OCI-LY1 (cell line): ENCODE data around the gene ST7.

ENCODE experiments used
- H2AFZ ChIP-seq: fragments of 200-600 bp; sonication (generic), shearing (Covaris generic); 2 replicates; pipeline ENCODE4 v1.6.0; 2014; ENCODE audit warnings: antibody characterized with exemption, mild to moderate bottlenecking, low read length
- H3F3A ChIP-seq: fragments of 200-600 bp; sonication (generic), shearing (Covaris generic); 2 replicates; pipeline ENCODE4 v1.6.0; 2014; ENCODE audit warnings: mild to moderate bottlenecking, antibody characterized with exemption, low read length, moderate library complexity; ENCODE audit not compliant: insufficient read depth
- H3K27ac ChIP-seq: fragments of 200-600 bp; sonication (generic); 2 replicates; pipeline ENCODE4 v1.5.1; 2014; ENCODE audit warnings: low read length, mixed run types, mild to moderate bottlenecking, low read depth; ENCODE audit not compliant: poor library complexity, severe bottlenecking
- H3K27me3 ChIP-seq: fragments of 200-600 bp; sonication (generic); 2 replicates; pipeline ENCODE4 v1.6.0; 2014; ENCODE audit warnings: antibody characterized with exemption, mild to moderate bottlenecking, low read length, moderate library complexity; ENCODE audit not compliant: insufficient read depth
- H3K36me3 ChIP-seq: fragments of 200-600 bp; sonication (generic); 2 replicates; pipeline ENCODE4 v1.6.1; 2014; ENCODE audit warnings: mild to moderate bottlenecking, antibody characterized with exemption, low read length, moderate library complexity, mixed read lengths; ENCODE audit not compliant: insufficient read depth
- H3K4me1 ChIP-seq: fragments of 200-600 bp; sonication (generic); 2 replicates; pipeline ENCODE4 v1.5.1; 2014; ENCODE audit warnings: mild to moderate bottlenecking, low read length, moderate library complexity; ENCODE audit not compliant: insufficient read depth, severe bottlenecking
- H3K4me2 ChIP-seq: fragments of 200-600 bp; sonication (generic), shearing (Covaris generic); 2 replicates; pipeline ENCODE4 v1.6.1; 2014; ENCODE audit warnings: low read length
- H3K4me3 ChIP-seq: fragments of 200-600 bp; sonication (generic); 2 replicates; pipeline ENCODE4 v1.5.1; 2014; ENCODE audit warnings: low read length, low read depth, mild to moderate bottlenecking, mixed read lengths; ENCODE audit not compliant: poor library complexity, severe bottlenecking
- H3K79me2 ChIP-seq: fragments of 200-600 bp; shearing (Covaris generic); 2 replicates; pipeline ENCODE4 v1.6.1; 2016; ENCODE audit warnings: mixed run types, low read length, mixed read lengths; ENCODE audit not compliant: insufficient read depth
- H3K9ac ChIP-seq: fragments of 200-600 bp; sonication (generic), shearing (Covaris generic); 2 replicates; pipeline ENCODE4 v1.6.1; 2014; ENCODE audit warnings: mild to moderate bottlenecking, low read length, mixed read lengths
- H3K9me2 ChIP-seq: fragments of 200-600 bp; sonication (generic), shearing (Covaris generic); 2 replicates; pipeline ENCODE4 v1.6.1; 2014; ENCODE audit warnings: low read depth, mild to moderate bottlenecking, low read length, mixed read lengths
- H3K9me3 ChIP-seq: fragments of 200-600 bp; shearing (Covaris generic); 2 replicates; pipeline ENCODE4 v1.6.1; 2014; ENCODE audit warnings: low read length, mixed read lengths
- H4K20me1 ChIP-seq: fragments of 200-600 bp; sonication (generic), shearing (Covaris generic); 2 replicates; pipeline ENCODE4 v1.6.0; 2016; ENCODE audit warnings: mild to moderate bottlenecking, low read length; ENCODE audit not compliant: insufficient read depth
- EZH2 ChIP-seq: fragments of 200-600 bp; sonication (generic), shearing (Covaris generic); IDR thresholded peaks from 2 replicates; pipeline ENCODE4 v1.8.0; 2017; ENCODE audit warnings: borderline replicate concordance, mixed run types, mild to moderate bottlenecking, antibody characterized with exemption, low read length, moderate library complexity, mixed read lengths
- TF ChIP-seq, protein P1 (sequence below): fragments of 200-600 bp; sonication (generic), shearing (Covaris generic); IDR thresholded peaks from 2 replicates; pipeline ENCODE4 v1.5.1; 2017; ENCODE audit warnings: mild to moderate bottlenecking, antibody characterized with exemption, low read length, moderate library complexity, mixed read lengths

The ST7 gene

DNA sequence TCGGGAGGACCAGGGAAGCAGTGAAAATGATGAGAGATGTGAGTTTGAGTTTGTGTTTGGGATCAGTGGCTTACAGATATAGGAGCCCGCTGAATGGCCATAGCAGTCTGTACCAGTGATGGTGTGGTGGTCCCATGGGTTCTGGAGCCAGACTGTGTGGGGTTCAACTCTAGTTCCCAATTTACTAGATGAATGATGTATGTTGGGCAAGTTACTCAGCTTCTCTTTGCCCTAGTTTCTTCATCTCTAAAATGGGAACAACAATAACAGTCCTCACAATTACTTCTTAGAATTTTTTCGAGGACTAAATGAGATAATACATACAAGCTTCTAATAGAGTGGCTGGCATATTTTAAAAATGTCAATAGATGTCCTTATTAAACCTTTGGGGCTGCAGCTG lies 185.2 kb downstream of the ST7 start:
- no peaks in the 10 kb centered on the region for H3F3A ChIP-seq
- H3K27me3 ChIP-seq = no peaks in the 10 kb centered on the region
- H3K4me3 ChIP-seq = no peak overlapping the region
- no peaks in the 10 kb centered on the region for H3K9me2 ChIP-seq
- H4K20me1 ChIP-seq = no peaks in the 10 kb centered on the region
- no peaks in the 10 kb centered on the region for H3K4me1 ChIP-seq
- H3K36me3 ChIP-seq = no peaks in the 10 kb centered on the region
- no peak overlapping the region for H3K4me2 ChIP-seq
- no peak overlapping the region for H2AFZ ChIP-seq
- no peaks in the 10 kb centered on the region for H3K9me3 ChIP-seq
- no peak overlapping the region for H3K27ac ChIP-seq
- TF ChIP-seq, protein P1, sequence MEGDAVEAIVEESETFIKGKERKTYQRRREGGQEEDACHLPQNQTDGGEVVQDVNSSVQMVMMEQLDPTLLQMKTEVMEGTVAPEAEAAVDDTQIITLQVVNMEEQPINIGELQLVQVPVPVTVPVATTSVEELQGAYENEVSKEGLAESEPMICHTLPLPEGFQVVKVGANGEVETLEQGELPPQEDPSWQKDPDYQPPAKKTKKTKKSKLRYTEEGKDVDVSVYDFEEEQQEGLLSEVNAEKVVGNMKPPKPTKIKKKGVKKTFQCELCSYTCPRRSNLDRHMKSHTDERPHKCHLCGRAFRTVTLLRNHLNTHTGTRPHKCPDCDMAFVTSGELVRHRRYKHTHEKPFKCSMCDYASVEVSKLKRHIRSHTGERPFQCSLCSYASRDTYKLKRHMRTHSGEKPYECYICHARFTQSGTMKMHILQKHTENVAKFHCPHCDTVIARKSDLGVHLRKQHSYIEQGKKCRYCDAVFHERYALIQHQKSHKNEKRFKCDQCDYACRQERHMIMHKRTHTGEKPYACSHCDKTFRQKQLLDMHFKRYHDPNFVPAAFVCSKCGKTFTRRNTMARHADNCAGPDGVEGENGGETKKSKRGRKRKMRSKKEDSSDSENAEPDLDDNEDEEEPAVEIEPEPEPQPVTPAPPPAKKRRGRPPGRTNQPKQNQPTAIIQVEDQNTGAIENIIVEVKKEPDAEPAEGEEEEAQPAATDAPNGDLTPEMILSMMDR = no peak
- TF ChIP-seq EZH2 = no peak
- H3K9ac ChIP-seq = no peak overlapping the region
- no peaks in the 10 kb centered on the region for H3K79me2 ChIP-seq

DNA sequence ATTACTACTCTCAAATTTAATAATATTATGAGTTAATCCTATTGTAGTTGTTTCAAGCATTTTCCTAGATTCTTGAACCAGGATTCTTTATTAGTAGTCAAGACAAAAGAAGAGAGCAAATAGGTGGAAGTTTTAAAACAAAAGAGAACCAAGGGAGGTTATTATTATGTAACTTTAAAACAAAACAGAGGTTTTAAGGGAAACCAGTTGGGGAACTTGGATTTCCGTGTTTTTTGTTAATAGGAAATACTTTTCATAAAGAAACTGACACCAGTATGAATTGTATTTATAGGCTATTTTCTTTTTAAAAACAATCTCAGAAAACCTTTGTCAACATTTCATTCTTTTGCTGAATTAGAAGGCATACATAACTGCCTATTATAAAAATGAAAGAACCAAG lies 185.7 kb downstream of the ST7 start:
- Histone ChIP-seq H3K4me2 (no peak overlapping the region), H3F3A (no peaks in the 10 kb centered on the region), H3K4me3 (no peak overlapping the region), H3K9me2 (no peaks in the 10 kb centered on the region), H3K79me2 (no peaks in the 10 kb centered on the region), H2AFZ (no peak overlapping the region), H3K9ac (no peak overlapping the region), H3K9me3 (no peaks in the 10 kb centered on the region), H3K36me3 (no peaks in the 10 kb centered on the region), H4K20me1 (no peaks in the 10 kb centered on the region), H3K27ac (no peak overlapping the region), H3K4me1 (no peaks in the 10 kb centered on the region), H3K27me3 (no peaks in the 10 kb centered on the region)
- no peak for TF ChIP-seq EZH2
- TF ChIP-seq, protein P1 = no peak

DNA sequence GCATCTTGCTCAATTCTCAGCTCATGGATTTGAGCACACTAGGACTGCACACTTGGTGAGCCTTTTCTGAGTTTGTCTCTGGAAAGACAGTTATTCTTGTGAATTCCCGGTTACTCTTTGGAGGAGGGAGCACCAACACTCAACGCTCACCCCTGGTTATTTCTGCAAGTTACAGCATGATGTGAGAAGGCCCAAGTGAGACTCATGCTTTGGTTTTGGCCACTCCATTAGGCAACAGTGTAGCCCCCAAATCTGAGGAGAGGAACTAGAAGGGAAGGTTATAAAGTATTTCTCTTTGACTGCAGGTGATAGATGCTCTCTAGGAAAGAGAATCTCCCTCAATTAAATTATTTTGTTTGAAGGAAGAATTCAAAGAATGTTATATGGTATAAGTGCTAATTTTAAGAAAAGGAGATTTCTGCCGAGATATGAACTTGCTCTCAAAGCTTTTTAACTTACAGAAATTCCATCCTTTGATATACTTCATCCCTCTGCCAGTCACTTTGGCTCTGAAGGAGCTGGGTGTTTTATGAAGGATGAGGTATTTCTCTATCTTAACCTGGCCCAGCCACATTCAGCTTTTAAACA lies 186.2 kb downstream of the ST7 start:
- Histone ChIP-seq H3K79me2 (no peaks in the 10 kb centered on the region), H3K9ac (no peak overlapping the region), H3K4me2 (no peak overlapping the region), H3K36me3 (no peaks in the 10 kb centered on the region), H3K9me3 (no peaks in the 10 kb centered on the region), H3K27ac (no peak overlapping the region), H2AFZ (no peak overlapping the region), H4K20me1 (no peaks in the 10 kb centered on the region), H3K27me3 (no peaks in the 10 kb centered on the region), H3K4me1 (no peaks in the 10 kb centered on the region), H3F3A (no peaks in the 10 kb centered on the region), H3K9me2 (no peaks in the 10 kb centered on the region), H3K4me3 (no peak overlapping the region)
- TF ChIP-seq, protein P1 = no peak
- no peak for TF ChIP-seq EZH2
